HG02678 (cell line): ENCODE data around the gene PCA3.

Experiments
- ATAC-seq: cut with Tn5 transposase; IDR thresholded peaks from one replicate; pipeline ENCODE4 v1.9.1; 2021; ENCODE audit warnings: mild to moderate bottlenecking, moderate library complexity; ENCODE audit not compliant: unreplicated experiment

PCA3 gene

GRCh38 chr9:76818271-76818670, 54.0 kb downstream of the PCA3 start:
- ATAC-seq = no peak

- ATAC-seq = no peak
Observed at GRCh38 chr9:76820431-76820830, 56.2 kb downstream of the PCA3 start.

GRCh38 chr9:76827296-76828080, 63.2 kb downstream of the PCA3 start:
- no peak for ATAC-seq

GRCh38 chr9:76828447-76828846, 64.2 kb downstream of the PCA3 start:
- ATAC-seq = no peak

- ATAC-seq = no peak
Observed at GRCh38 chr9:76835571-76836283, 71.5 kb downstream of the PCA3 start.
